OCI-LY3 (cell line): ENCODE measurements around the gene ZNF821.

Experiments used
- EZH2phosphoT487 ChIP-seq: fragments of 200-600 bp; shearing (Covaris generic); IDR thresholded peaks from 2 replicates; pipeline ENCODE4 v1.6.1; 2018; ENCODE audit warnings: antibody characterized with exemption, mixed run types, low read depth
- TF ChIP-seq, protein P1 (sequence below): fragments of 200-600, 300-600 bp; sonication (generic); IDR thresholded peaks from 2 replicates; pipeline ENCODE4 v1.5.1; 2014; ENCODE audit warnings: antibody characterized with exemption, low read length, low read depth

DNA sequence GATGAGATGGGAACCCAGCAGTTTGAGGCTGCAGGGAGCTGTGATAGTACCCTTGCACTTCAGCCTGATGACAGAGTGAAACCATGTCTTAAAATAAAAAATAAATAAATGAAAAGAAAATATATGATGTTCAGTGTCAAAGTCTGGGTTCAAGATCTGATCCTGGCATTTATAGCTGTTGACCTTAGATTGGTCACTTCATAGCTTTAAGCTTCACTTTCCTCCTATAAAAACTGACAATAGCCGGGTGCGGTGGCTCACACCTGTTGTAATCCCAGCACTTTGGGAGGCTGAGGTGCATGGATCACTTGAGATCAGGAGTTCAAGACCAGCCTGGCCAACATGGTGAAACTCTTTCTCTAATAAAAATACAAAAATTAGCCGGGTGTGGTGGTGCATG lies 5.2 kb upstream of the ZNF821 start:
- TF ChIP-seq, protein P1, sequence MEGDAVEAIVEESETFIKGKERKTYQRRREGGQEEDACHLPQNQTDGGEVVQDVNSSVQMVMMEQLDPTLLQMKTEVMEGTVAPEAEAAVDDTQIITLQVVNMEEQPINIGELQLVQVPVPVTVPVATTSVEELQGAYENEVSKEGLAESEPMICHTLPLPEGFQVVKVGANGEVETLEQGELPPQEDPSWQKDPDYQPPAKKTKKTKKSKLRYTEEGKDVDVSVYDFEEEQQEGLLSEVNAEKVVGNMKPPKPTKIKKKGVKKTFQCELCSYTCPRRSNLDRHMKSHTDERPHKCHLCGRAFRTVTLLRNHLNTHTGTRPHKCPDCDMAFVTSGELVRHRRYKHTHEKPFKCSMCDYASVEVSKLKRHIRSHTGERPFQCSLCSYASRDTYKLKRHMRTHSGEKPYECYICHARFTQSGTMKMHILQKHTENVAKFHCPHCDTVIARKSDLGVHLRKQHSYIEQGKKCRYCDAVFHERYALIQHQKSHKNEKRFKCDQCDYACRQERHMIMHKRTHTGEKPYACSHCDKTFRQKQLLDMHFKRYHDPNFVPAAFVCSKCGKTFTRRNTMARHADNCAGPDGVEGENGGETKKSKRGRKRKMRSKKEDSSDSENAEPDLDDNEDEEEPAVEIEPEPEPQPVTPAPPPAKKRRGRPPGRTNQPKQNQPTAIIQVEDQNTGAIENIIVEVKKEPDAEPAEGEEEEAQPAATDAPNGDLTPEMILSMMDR: no peak
- TF ChIP-seq EZH2phosphoT487: no peak
